K562 (cell line): Measurements from ENCODE around the gene DHX38. TPM values are rescaled to one million over a fixed set of nuclear protein-coding genes. Genes with fewer than 3 reads are reported as not detected.

ENCODE experiments used
- ARNT ChIP-seq, 2 experiments: fragments of 450-650 bp; IDR thresholded peaks; 2 replicates each; pipeline ENCODE4 v1.6.1; 2016; ENCODE audit warnings: mild to moderate bottlenecking in 1 of 2
- CHAMP1 ChIP-seq: fragments of 450-650 bp; IDR thresholded peaks from 2 replicates; pipeline ENCODE4 v1.6.1; 2016; ENCODE audit warnings: mild to moderate bottlenecking
- CTCF ChIP-seq, 3 experiments: IDR thresholded peaks in 2 of 3; conservative IDR thresholded peaks in 1 of 3; 2 replicates each; pipeline ENCODE4 v1.5.1; 2011 to 2012; ENCODE audit warnings: low read length in 3 of 3, mild to moderate bottlenecking in 3 of 3, control low read depth in 2 of 3, improper control_type of control experiment in 1 of 3, inconsistent platforms in 1 of 3, low read depth in 1 of 3, mixed read lengths in 1 of 3, moderate library complexity in 1 of 3; ENCODE audit not compliant: insufficient read depth in 2 of 3
- DPF2 ChIP-seq: fragments of 450-650 bp; IDR thresholded peaks from 2 replicates; pipeline ENCODE4 v1.6.1; 2016
- SMC3 ChIP-seq: conservative IDR thresholded peaks from 2 replicates; pipeline ENCODE4 v1.6.1; 2011; ENCODE audit warnings: low read depth, low read length, improper control_type of control experiment; ENCODE audit not compliant: insufficient read depth
- TEAD2 ChIP-seq: fragments of 450-650 bp; IDR thresholded peaks from 2 replicates; pipeline ENCODE4 v1.6.1; 2016; ENCODE audit warnings: missing genetic modification characterization, control low read depth, missing compliant biosample characterization
- ZNF146 ChIP-seq: IDR thresholded peaks from one replicate; pipeline ENCODE4 v1.6.1; 2018; ENCODE audit warnings: missing compliant biosample characterization; ENCODE audit not compliant: unreplicated experiment
- ZNF584 ChIP-seq: fragments of 200-800 bp; sonication (Bioruptor generic); IDR thresholded peaks from 2 replicates; pipeline ENCODE4 v1.6.1; 2016; ENCODE audit warnings: low read depth, mild to moderate bottlenecking, missing genetic modification characterization, missing compliant biosample characterization
- polyA plus RNA-seq, 8 experiments: library from polyadenylated mRNA; depleted of rRNA in 4 of 8; stranded (reverse) in 5 of 8; unstranded in 3 of 8; fragments of >200 nt; fragmentation: Nextera tagmentation in 2 of 8; fragmentation: Illumina TruSeq in 1 of 8; extraction: Ambion mirVana in 2 of 8; extraction: Trizol in 1 of 8; gene quantifications; 2 replicates each; pipeline versions ENCODE4 v1.2.1 to v1.2.3, GENCODE V29; 2011 to 2014; ENCODE audit warnings: inconsistent platforms in 1 of 8, missing spikeins in 1 of 8
- total RNA-seq, 7 experiments: library from RNA; depleted of rRNA in 6 of 7; stranded (reverse); fragments of >200 nt in 6 of 7; fragmentation: Illumina TruSeq in 2 of 7; extraction: Trizol in 2 of 7; gene quantifications; 2 replicates each; pipeline versions ENCODE4 v1.2.1 to v1.2.3, GENCODE V29; 2011 to 2021; ENCODE audit warnings: low replicate concordance in 1 of 7

The DHX38 gene
- total and polyA plus RNA-seq, 9 of the 15 experiments (the other 6 are each of a cell fraction or from before 2014, with no cell fraction given), result 2.8 to 76.8 (median 40.8) TPM

- TF ChIP-seq CHAMP1 (no peak), ARNT (IDR thresholded peaks at IDR 0.05) (no peak), CTCF (IDR thresholded peaks at IDR 0.05 in 2 of 3, conservative IDR thresholded peaks at IDR 0.05 in 1 of 3; ENCODE audit: insufficient read depth in 2 of 3, low read depth in 1 of 3, low read length in 3 of 3) (peak; percentile 45 to 48 (median 46); a peak in 5 of 6 replicates), ZNF146 (CRISPR knock-in tag) (no peak), ZNF584 (CRISPR knock-in tag) (no peak), SMC3 (0 out of 2 replicates have a peak, but pooled peaks have one; percentile 22), DPF2 (no peak), TEAD2 (tag) (no peak)
Observed at GRCh38 chr16:72149676-72150464, 56.2 kb downstream of the DHX38 start (continued).
